IPS-15b (cell line): Measurements from ENCODE around the gene WDR73.
"Not testable (repeated sequence)": the region's sequence is repeated elsewhere in the genome, so short reads cannot be mapped to it uniquely, and the experiment has no call there.

Experiments
- H3K27me3 ChIP-seq: one replicate; pipeline ENCODE4 v1.6.1; 2013; ENCODE audit warnings: low read length; ENCODE audit not compliant: control insufficient read depth, insufficient read depth
- H3K36me3 ChIP-seq: one replicate; pipeline ENCODE4 v1.6.1; 2013; ENCODE audit warnings: low read length; ENCODE audit not compliant: control insufficient read depth, insufficient read depth
- H3K4me1 ChIP-seq: one replicate; pipeline ENCODE4 v1.6.1; 2013; ENCODE audit warnings: mild to moderate bottlenecking, low read length; ENCODE audit not compliant: control insufficient read depth, insufficient read depth
- H3K4me3 ChIP-seq: one replicate; pipeline ENCODE4 v1.5.1; 2013; ENCODE audit warnings: low read depth, low read length
- H3K9ac ChIP-seq: one replicate; pipeline ENCODE4 v1.6.1; 2013; ENCODE audit warnings: low read depth, mild to moderate bottlenecking, low read length
- H3K9me3 ChIP-seq: one replicate; pipeline ENCODE4 v1.6.1; 2013; ENCODE audit warnings: mild to moderate bottlenecking, low read length; ENCODE audit not compliant: control insufficient read depth, insufficient read depth

The WDR73 gene

DNA sequence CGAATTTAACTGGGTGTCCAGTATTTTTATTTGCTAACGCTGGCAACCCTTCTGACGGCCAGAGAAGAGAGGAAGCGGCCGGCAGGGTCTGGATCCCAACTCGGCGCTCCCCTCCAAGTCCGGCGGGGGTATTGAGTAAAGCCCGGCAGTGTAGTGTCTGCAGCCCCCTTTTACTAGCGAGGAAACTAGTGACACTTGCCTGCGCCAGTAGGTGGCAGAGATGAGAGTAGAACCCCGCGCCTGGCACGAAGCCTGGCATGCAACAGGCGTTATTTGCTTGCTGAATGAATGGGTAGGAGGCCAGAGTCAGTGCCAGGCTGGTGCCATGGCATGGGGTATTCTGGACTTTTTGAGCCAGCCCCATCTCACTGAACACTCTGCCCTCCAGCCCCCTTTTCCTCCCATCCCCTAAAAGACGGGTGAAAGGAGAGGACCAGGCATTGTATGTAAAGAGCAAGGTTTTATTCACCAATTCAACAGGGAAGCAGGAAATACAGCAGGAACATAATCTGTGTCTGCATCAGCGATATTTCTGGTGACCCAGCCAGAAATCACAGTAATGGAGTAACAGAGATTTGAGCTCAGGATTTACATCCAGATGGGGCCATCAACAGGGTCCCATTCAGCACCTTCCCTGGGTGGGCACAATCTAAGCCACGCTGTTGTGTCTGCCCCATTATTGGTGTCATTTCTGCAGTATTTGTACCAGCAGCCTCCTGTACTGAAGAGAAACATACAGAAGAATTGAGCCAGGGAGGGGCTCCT, 788 bp upstream of the WDR73 start:
- Histone ChIP-seq H3K36me3 (peaks cover 16% of the 10 kb centered on the region), H3K27me3 (peaks cover 23% of the 10 kb centered on the region), H3K9ac (peak overlapping the region; percentile 77), H3K4me1 (peaks cover 3% of the 10 kb centered on the region), H3K9me3 (no peaks in the 10 kb centered on the region), H3K4me3 (peak overlapping the region; percentile 97)

GRCh38 chr15:84653584-84653909, 536 bp downstream of the WDR73 start:
- Histone ChIP-seq H3K27me3 (peaks cover 23% of the 10 kb centered on the region), H3K4me1 (no peaks in the 10 kb centered on the region), H3K9ac (peak overlapping the region; percentile 87), H3K4me3 (peak overlapping the region; percentile 97), H3K9me3 (no peaks in the 10 kb centered on the region), H3K36me3 (peaks cover 18% of the 10 kb centered on the region)

- Histone ChIP-seq H3K9me3 (no peaks in the 10 kb centered on the region), H3K36me3 (peaks cover 46% of the 10 kb centered on the region), H3K4me3 (no peak overlapping the region), H3K27me3 (no peaks in the 10 kb centered on the region), H3K4me1 (no peaks in the 10 kb centered on the region), H3K9ac (no peak overlapping the region)
These were observed 4.4 kb downstream of the WDR73 start for GRCh38 chr15:84649706-84650105.

DNA sequence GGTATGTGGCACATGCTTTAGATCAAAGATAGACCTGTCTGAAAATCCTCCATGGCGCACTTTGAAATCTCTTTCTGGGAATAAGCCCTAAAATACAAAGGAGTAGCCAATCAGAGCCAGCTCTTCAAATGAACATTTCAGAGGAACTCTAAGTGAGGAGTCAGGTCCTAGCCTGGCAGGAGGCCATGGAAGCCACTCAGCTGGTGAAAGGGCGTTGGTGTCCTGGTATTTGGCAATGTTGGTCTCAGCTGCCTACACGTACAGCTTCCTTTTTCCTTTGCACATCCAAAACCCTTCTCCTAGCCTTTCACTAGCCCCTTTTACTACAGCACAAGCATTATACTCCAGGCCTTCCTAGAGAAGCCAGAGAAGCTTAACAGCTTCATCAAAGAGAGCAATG, 5.5 kb downstream of the WDR73 start:
- Histone ChIP-seq H3K4me1 (no peaks in the 10 kb centered on the region), H3K4me3 (no peak overlapping the region), H3K9ac (no peak overlapping the region), H3K27me3 (no peaks in the 10 kb centered on the region), H3K9me3 (no peaks in the 10 kb centered on the region), H3K36me3 (peaks cover 51% of the 10 kb centered on the region)

DNA sequence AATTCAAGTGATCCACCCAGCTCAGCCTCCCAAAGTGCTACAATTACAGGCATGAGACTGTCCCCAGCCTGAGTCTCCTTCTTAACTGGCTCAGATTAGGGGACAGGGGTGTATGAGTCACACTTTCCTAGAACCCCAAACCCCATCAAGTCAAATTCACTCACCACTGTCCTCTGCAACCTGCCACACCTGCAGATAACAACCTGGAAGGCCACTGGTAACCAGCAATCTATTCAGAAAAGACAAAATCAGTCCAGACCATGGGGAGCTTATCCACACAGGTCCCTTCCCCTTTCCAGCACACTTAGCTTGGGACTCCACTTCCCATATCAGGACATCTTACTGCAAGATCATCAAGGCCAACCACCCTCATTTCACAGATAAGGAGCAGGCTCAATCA, 6.4 kb downstream of the WDR73 start:
- H3K36me3 ChIP-seq: peaks cover 55% of the 10 kb centered on the region

DNA sequence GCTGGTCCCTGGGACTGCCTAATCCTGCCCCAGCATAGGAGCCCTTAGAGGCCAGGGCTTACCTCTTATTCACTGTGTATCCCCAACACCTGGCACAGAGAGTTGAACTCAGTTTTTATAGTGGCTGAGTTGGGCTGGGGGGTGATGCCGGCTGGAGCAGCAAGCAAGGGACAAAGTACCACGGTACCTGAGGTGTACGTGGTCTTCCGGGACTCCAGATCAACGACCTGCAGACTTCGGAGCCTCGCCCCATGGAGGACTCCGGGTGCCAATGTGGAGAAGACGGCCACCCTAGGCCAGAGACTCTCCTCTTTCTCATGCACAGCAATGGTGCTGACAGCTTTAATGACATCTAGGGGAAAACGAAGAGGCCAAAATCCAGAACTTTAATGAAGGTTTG, 8.1 kb downstream of the WDR73 start:
- Histone ChIP-seq H3K9ac (no peak overlapping the region), H3K4me1 (no peaks in the 10 kb centered on the region), H3K27me3 (no peaks in the 10 kb centered on the region), H3K36me3 (peaks cover 49% of the 10 kb centered on the region), H3K9me3 (no peaks in the 10 kb centered on the region), H3K4me3 (no peak overlapping the region)

More for the DNA sequence above, 6.4 kb downstream of the WDR73 start:
- Histone ChIP-seq H3K4me3 (no peak overlapping the region), H3K4me1 (no peaks in the 10 kb centered on the region), H3K9me3 (no peaks in the 10 kb centered on the region), H3K9ac (no peak overlapping the region), H3K27me3 (no peaks in the 10 kb centered on the region)

DNA sequence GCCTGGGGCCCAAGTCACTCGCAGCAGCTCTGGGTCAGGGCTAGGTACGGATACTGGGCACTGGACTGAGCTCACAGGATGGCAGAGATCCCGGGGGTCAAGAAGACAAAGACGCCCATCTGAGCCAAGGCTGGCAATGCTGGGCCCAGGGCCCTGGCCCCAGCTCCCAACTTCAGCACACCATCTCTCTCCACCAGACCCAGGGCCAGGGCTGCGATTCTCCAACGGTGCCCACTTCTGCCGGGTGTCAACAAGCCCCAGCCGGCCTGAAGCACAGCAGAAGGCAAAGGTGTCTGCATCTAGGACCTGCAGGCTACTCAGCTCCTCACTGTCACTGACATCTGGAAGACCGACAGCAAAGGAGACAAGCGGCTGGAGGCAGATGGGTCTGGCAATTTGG, 8.6 kb downstream of the WDR73 start:
- Histone ChIP-seq H3K36me3 (peaks cover 52% of the 10 kb centered on the region), H3K4me3 (no peak overlapping the region), H3K9me3 (no peaks in the 10 kb centered on the region), H3K9ac (no peak overlapping the region), H3K4me1 (no peaks in the 10 kb centered on the region), H3K27me3 (no peaks in the 10 kb centered on the region)

GRCh38 chr15:84643838-84644237, 10.2 kb downstream of the WDR73 start:
- Histone ChIP-seq H3K9ac (no peak overlapping the region), H3K27me3 (no peaks in the 10 kb centered on the region), H3K4me1 (no peaks in the 10 kb centered on the region), H3K4me3 (no peak overlapping the region), H3K9me3 (no peaks in the 10 kb centered on the region), H3K36me3 (peaks cover 51% of the 10 kb centered on the region)

DNA sequence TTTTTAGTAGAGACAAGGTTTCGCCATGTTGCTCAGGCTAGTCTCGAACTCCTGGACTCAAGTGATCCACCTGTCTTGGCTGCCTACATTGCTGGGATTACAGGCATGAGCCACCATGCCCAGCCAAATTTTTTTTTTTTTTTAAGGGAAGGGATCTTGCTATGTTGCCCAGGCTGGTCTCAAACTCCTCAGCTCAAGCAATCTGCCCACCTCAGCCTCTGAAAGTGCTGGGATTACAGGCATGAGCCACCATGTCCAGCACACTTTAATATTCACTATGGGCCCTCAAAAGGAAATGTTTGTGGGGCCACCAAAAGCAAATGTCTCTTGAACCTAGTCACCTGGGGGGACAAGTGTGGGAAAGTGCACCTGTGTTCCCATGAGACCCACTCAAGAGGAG, 11.4 kb downstream of the WDR73 start:
- not testable (repeated sequence) for H3K4me1 ChIP-seq, H3K4me3 ChIP-seq, H3K27me3 ChIP-seq, H3K9ac ChIP-seq, H3K9me3 ChIP-seq
- H3K36me3 ChIP-seq: peaks cover 45% of the 10 kb centered on the region

- not testable (repeated sequence) for H3K4me1 ChIP-seq, H3K27me3 ChIP-seq, H3K9ac ChIP-seq, H3K4me3 ChIP-seq, H3K9me3 ChIP-seq
- peaks cover 40% of the 10 kb centered on the region for H3K36me3 ChIP-seq
These were observed 12.2 kb downstream of the WDR73 start for GRCh38 chr15:84641871-84642270.

- Histone ChIP-seq H3K4me3 (no peak overlapping the region), H3K9ac (no peak overlapping the region), H3K9me3 (no peaks in the 10 kb centered on the region), H3K36me3 (peaks cover 15% of the 10 kb centered on the region), H3K4me1 (peaks cover 5% of the 10 kb centered on the region), H3K27me3 (peaks cover 9% of the 10 kb centered on the region)
These were observed 16.0 kb downstream of the WDR73 start for GRCh38 chr15:84638103-84638502.

GRCh38 chr15:84634228-84634837, 19.8 kb downstream of the WDR73 start:
- H3K4me3 ChIP-seq: peak overlapping the region; percentile 42
- peaks cover 5% of the 10 kb centered on the region for H3K4me1 ChIP-seq
- H3K27me3 ChIP-seq: peaks cover 24% of the 10 kb centered on the region
- no peaks in the 10 kb centered on the region for H3K36me3 ChIP-seq
- no peaks in the 10 kb centered on the region for H3K9me3 ChIP-seq
- H3K9ac ChIP-seq: peak overlapping the region; percentile 17
